GM12872 (cell line): Measurements from ENCODE around the gene ERGIC1.

Experiments used
- CTCF ChIP-seq: IDR thresholded peaks from 3 replicates; pipeline ENCODE4 v1.5.1; 2011; ENCODE audit warnings: low read depth, mild to moderate bottlenecking, low read length, moderate library complexity; ENCODE audit not compliant: insufficient read depth

The ERGIC1 gene

GRCh38 chr5:172907657-172908056 is 73.6 kb downstream of the ERGIC1 start:
- TF ChIP-seq CTCF: no peak

- TF ChIP-seq CTCF: no peak
These were observed 74.6 kb downstream of the ERGIC1 start for GRCh38 chr5:172908662-172909061.

- TF ChIP-seq CTCF: no peak
These were observed 76.0 kb downstream of the ERGIC1 start for GRCh38 chr5:172909931-172910502.

- peak; percentile 51 for TF ChIP-seq CTCF
These were observed 77.0 kb downstream of the ERGIC1 start for GRCh38 chr5:172910828-172911627.

- no peak for TF ChIP-seq CTCF
These were observed 77.5 kb downstream of the ERGIC1 start for GRCh38 chr5:172911628-172911880.

- no peak for TF ChIP-seq CTCF
These were observed 77.9 kb downstream of the ERGIC1 start for GRCh38 chr5:172911976-172912375.

GRCh38 chr5:172913117-172913850 is 79.2 kb downstream of the ERGIC1 start:
- TF ChIP-seq CTCF: no peak
